NCI-H1048 (cell line): ENCODE results near the gene RNF144A.
"Not testable (repeated sequence)": the region's sequence is repeated elsewhere in the genome, so short reads cannot be mapped to it uniquely, and the experiment has no call there.

ENCODE experiments used
- DNase-seq: peaks from one replicate; lab custom pipeline; 2025; lab: John Stamatoyannopoulos, UW

RNF144A gene

DNA sequence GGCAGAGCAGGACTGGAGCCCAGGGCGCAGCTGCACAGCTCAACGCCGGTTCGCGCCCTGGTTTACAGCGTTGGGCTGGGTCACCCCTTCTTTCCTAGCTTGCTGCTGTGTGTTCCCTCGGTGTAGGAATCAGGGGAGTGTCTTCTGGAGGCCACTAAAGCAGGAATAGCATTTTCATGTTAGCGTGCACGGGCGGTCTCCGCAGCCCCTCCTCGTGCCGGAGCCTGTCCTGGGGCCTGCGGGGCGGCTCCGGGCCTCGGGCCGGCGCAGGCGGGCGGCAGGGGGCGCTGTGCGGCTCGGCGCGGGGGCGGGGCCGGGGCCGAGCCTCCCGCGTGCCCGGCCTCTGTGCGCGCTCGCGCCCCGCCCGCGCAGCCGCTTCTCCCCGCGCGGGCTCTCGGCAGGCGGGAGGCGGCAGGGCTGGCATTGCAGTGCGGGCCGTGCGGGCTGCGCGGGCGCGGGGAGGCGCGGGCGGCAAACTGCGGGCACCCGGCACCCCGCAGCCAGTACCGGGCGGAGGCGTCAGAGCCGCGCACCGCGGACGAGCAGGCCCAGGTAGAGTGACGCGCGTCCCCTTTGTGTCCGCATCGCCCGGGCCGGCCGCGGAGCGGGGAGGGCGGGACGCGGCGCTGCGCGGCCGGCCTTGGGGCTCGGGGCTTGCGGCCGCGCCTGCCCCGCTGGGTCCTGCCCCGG lies at the start of gene RNF144A:
Gene RNF144A (plus strand): TSS at position 342 of the 690 bp plus-strand sequence. CDS start 79,515 bp downstream, outside the sequence.
- peak; percentile 27 for DNase-seq

DNA sequence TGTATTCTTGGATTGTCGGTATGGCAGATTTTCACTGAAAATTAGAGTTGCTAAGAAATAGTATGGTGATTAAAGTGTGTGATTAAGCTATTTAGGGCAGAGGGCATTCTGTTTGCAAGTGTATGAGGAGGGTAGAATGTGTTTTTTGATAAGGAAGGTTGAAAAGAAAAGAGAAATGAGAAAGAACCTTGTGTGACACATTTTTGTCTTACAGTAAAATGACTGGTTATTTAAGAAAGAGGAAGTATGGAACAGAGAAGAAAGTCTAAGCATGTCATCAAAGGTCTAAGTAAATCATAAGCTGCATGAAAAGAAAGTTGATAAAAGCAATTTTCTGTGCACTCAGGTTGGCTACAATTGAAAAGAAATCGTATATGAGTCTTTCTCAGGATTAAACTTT lies 44.8 kb upstream of the RNF144A start:
- DNase-seq: no peak

DNA sequence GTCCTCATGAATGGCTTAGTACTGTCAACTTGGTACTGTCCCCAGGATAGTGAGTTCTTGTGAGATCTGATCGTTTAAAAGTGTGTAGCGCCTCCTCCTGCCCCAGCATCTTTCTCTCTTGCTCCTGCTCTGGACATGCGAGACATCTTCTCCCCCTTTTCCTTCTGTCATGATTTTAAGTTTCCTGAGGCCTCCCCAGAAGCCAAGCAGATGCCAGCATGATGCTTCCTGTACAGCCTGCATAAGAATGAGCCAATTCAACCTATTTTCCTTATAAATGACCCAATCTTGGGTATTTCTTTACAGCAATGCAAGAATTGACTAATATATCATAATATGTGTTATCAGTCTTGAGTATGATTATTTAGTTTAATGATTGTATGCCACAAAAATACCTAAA lies 43.2 kb upstream of the RNF144A start:
- no peak for DNase-seq

DNA sequence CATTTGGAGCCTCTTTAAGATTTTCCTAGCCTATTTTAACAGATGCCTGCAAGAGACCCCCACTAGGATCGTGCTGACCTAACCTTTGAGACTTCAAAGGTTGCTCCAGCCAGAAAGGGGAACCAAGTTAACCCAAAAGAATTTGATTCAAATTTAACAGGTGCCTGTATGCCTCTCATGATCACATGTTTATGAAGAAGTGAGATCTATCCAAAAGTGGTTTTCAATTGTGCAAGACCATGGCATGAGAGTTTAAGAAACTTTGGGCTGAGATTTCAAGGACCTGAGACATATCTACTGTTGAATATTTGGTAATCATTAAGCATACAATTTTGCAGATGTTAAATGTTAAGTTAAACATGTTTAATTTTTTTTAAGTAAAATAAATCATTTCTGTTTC lies 40.9 kb upstream of the RNF144A start:
- DNase-seq: no peak

GRCh38 chr2:6877402-6878304 lies 39.6 kb upstream of the RNF144A start, which contains the start of gene RSAD2:
RSAD2 (plus strand) TSS chr2:6877777; CDS start chr2:6877801, 24 bp downstream.
- no peak for DNase-seq

- no peak for DNase-seq
Observed at GRCh38 chr2:6878549-6878948, 38.7 kb upstream of the RNF144A start.

DNA sequence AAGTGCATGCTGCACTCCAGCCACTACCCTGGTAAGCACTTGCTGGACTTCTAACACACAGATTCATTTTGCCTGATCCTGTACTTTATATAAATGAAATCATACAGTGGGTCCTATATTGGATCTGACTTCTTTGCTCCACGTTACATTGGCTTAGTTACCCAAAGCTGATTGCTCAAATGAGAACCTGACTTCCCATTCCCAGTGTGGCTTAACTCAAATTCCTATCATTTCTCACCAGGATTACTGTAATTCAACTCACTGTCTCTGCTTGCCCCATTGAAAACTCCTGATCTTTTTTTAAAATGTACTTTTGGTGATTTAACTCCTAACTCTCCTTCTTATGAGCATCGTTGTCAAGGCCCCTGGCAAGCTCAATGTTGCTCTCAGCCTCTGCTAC lies 38.2 kb upstream of the RNF144A start:
- no peak for DNase-seq

- no peak for DNase-seq
Observed at GRCh38 chr2:6880200-6880733, 36.9 kb upstream of the RNF144A start.

GRCh38 chr2:6881046-6881445 lies 36.2 kb upstream of the RNF144A start:
- no peak for DNase-seq

DNA sequence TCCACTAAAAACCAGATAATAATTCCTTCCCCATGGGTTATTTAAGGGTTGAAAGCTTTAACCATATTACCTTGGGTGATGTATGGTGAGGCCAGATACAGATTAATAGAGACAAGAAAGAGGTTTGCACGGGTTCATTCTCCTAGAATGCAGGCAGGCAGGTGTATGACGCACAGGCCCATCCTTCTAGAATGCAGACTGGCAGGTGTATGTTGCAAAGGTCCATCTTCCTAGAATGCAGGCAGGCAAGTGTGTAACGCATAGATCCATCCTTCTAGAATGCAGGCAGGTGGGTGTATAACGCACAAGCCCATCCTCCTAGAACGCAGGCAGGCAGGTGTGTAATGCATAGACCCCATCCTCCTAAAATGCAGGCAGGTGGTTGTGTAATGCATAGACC lies 35.7 kb upstream of the RNF144A start:
- DNase-seq: no peak

DNA sequence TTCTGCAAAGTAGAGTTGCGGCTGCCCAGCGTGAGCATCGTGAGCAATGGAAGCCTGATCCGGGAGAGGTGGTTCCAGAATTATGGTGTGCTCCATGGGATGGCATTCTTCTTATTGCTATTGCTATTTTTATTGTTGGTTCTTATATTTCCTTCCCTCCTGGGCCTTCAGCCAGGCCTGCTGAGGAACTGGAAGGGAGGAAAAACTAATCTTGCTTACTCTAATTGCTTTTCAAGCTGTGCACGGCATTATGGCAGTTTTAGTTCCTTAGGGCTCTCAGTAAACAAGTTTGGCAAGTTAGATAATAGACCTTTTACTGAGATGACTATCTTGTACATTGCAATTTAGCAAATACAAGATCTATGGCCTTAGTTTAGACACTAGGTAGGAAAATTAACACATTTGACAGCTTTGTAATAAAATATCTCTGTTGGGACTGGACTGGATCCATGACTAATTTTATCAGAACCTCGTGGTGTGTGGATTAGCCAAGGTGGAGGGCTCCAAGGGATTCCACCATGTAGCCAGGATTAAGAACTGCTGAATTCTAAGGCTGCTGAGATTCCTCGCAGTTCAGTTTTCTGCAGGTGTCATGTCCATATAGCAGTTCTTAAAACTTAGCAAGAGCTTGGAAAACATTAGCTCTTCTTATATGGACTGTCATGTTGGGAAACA lies 33.6 kb upstream of the RNF144A start:
- no peak for DNase-seq

- DNase-seq: no peak
Observed at GRCh38 chr2:6885551-6885950, 31.7 kb upstream of the RNF144A start.

DNA sequence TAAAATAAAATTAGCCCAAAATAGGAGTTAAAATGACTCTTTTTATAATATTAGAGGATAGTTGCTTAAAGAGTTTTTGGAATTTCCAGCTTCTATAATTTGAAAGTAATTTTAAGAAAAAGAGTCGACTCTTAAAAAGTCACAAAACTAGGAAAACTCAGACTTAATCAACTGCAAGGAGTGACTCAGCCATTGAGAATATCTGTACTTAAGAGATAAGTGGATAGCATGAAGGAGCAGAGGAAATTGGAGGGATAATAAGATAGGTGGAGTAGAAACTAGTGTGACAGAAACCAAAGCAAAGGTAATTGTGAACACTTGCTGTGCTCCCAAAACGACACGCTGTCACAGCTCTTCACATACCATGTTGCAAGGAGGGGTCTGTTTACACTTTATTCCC lies 31.2 kb upstream of the RNF144A start:
- no peak for DNase-seq

DNA sequence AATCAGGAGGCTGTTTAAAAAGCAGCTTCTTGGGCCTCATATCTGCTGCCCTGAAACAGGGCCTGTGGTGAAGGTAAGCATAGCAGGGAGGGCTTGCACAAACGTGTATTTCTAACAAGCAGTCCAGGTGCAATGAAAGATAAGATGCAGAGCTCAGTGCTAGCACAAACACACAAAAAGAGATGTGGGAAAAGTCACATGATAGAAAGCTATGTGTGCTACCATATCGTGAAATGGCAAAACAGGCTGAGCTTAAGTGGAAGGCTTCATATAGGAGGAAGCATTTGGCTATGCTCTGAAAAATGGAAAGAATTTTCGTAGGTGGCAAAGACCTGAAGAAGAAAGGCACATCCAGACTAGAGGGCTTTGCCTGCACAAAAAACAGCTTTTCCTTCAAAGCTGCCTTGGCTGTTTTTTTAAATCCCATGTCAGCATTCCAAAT lies 29.4 kb upstream of the RNF144A start:
- no peak for DNase-seq

- no peak for DNase-seq
Observed at GRCh38 chr2:6888724-6889123, 28.5 kb upstream of the RNF144A start.

- no peak for DNase-seq
Observed at GRCh38 chr2:6893876-6894482, 23.2 kb upstream of the RNF144A start.

DNA sequence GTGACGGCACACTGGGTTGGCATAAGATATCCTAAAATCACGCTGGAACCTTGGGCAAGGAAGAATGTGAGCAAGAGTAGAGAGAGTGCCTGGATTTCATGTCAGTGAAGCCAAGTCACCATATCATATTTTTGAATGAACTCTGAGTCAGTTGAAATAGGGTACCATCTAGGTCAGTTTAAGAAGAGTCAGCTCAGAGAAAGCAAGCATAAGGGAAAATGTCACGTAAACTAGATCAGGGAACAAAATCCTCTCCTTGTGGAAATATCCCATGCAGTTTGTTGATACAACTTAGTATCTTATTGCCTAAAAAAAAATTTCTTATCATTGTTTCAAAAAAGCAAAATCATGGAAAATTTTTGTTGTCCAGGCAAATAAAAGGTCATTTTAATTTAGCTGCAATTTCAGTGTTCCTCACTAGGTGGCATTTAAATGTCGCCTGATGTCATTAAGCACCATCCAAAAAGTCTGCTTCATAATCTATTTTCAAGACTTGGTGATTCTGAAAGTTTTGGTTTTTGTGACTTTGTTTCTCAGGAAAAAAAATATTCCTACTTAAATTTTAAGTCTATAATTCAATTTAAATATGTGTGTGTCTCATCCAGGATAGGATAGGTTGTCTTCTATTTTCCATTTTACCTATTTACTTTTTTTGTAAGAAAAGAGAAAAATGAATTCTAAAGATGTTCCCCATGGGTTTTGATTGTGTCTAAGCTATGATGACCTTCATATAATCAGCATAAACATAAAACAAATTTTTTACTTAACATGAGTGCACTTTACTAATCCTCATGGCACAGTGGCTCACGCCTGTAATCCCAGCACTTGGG lies 20.1 kb upstream of the RNF144A start:
- DNase-seq: no peak

- not testable (repeated sequence) for DNase-seq
Observed at GRCh38 chr2:6902581-6902980, 14.6 kb upstream of the RNF144A start.

DNA sequence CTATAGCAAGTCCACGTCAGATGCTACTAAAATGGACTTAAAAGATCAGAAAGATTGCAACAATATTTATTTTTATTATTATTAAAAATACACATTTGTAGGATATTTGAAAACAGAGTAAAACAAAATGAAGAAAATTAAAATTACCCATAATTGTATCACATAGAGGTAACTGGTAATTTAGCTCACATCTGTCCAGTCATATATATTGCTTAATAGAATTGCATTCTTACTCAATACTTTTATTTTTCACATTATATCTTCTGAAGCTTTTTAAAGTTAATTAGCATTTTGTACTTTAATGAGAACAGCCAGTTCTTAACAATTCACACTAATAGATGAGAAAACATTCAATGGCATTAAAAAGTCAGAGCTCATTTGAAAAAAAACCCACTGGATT lies 11.5 kb upstream of the RNF144A start:
- no peak for DNase-seq

- no peak for DNase-seq
Observed at GRCh38 chr2:6906165-6906741, 11.0 kb upstream of the RNF144A start.

DNA sequence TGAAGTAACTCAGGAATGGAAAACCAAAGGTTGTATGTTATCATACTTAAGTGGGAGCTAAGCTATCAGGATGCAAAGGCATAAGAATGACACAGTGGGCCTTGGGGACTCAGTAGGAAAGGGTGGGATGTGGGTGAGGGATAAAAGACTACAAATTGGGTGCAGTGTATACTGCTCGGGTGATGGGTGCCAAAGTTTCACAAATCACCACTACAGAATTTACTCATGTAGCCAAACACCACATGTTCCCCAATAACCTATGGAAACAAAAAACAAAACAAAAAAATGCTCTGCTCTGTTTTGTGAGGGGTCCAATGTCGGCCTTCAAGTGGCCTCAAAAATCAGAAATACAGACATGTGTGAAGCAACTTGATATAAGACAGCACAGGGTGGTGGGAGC lies 8.9 kb upstream of the RNF144A start:
- DNase-seq: no peak
